ENCODE measurements around the gene TMCO5A. TPM values are rescaled to one million over a fixed set of nuclear protein-coding genes. Genes with fewer than 3 reads are reported as not detected.
"Not testable (repeated sequence)": the region's sequence is repeated elsewhere in the genome, so short reads cannot be mapped to it uniquely, and the experiment has no call there.

Gene TMCO5A
- total RNA-seq, 1 donor from 2014 or later, result not detected

- no peak for DNase-seq (ENCODE audit: low spot score in 2 of 2)
- TF ChIP-seq, protein P1, sequence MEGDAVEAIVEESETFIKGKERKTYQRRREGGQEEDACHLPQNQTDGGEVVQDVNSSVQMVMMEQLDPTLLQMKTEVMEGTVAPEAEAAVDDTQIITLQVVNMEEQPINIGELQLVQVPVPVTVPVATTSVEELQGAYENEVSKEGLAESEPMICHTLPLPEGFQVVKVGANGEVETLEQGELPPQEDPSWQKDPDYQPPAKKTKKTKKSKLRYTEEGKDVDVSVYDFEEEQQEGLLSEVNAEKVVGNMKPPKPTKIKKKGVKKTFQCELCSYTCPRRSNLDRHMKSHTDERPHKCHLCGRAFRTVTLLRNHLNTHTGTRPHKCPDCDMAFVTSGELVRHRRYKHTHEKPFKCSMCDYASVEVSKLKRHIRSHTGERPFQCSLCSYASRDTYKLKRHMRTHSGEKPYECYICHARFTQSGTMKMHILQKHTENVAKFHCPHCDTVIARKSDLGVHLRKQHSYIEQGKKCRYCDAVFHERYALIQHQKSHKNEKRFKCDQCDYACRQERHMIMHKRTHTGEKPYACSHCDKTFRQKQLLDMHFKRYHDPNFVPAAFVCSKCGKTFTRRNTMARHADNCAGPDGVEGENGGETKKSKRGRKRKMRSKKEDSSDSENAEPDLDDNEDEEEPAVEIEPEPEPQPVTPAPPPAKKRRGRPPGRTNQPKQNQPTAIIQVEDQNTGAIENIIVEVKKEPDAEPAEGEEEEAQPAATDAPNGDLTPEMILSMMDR (IDR thresholded peaks at IDR 0.05), result no peak
- no peaks in the 10 kb centered on the region for H3K27me3 ChIP-seq
- H3K27ac ChIP-seq, result no peak overlapping the region
- intact Hi-C loops (cut with DNase I), result no loop called here
- H3K4me3 ChIP-seq, result no peak overlapping the region
- H3K36me3 ChIP-seq, result no peaks in the 10 kb centered on the region
- H3K9me3 ChIP-seq, result no peaks in the 10 kb centered on the region
- no peaks in the 10 kb centered on the region for H3K4me1 ChIP-seq
These were observed 6.4 kb downstream of the TMCO5A start for GRCh38 chr15:37940876-37941275.

DNA sequence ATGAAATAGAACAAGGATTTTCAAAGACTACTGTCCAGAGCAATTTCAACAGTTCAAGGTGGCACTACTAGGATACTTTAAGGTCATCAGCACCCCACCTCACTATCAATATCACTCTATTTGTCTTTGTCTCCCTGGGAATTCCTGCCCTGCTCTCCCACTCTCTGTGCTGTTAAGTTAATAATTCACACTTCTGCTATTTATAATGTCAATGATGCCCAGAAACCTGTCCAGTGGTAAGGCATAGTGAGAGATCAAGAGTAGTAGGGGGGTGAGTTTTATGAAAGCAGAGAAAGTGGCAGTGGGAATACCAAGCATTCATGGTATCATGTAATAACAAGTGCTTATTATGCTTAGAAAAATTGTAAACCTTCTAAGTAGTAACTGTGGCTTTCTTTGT lies 7.3 kb downstream of the TMCO5A start:
- no peak for DNase-seq (ENCODE audit: low spot score in 2 of 2)
- intact Hi-C loops (cut with DNase I), result no loop called here
- Histone ChIP-seq H3K36me3 (no peaks in the 10 kb centered on the region), H3K27ac (no peak overlapping the region), H3K9me3 (no peaks in the 10 kb centered on the region), H3K27me3 (no peaks in the 10 kb centered on the region), H3K4me3 (no peak overlapping the region), H3K4me1 (no peaks in the 10 kb centered on the region)
- TF ChIP-seq, protein P1 (IDR thresholded peaks at IDR 0.05), result no peak

DNA sequence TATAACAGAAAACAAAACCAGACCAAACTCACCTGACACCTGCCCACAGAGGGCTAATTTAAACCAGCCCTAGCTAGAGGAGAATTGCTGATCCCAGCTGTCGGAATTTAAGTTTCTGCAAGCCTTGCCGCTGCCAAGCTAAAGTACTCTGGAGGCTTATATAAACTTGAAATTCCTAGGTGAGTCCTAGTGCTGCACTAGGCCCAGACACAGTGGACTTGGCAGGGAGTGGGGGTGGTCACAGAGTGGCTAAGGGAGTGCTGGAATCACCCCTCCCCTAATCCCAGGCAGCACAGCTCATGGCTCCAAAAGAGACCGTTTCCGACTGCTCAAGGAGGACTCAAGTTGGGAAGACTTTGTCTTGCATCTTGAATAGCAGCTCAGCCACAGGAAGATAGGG lies 17.6 kb downstream of the TMCO5A start:
- H3K4me1 ChIP-seq, result no peaks in the 10 kb centered on the region
- H3K27me3 ChIP-seq, result no peaks in the 10 kb centered on the region
- no peak overlapping the region for H3K4me3 ChIP-seq
- no peak overlapping the region for H3K27ac ChIP-seq
- H3K9me3 ChIP-seq, result no peaks in the 10 kb centered on the region
- no peak for DNase-seq (ENCODE audit: low spot score in 2 of 2)
- intact Hi-C loops (cut with DNase I), result no loop called here
- TF ChIP-seq, protein P1 (IDR thresholded peaks at IDR 0.05), result no peak
- H3K36me3 ChIP-seq, result no peaks in the 10 kb centered on the region

GRCh38 chr15:37960742-37961141 lies 26.3 kb downstream of the TMCO5A start:
- intact Hi-C loops (cut with DNase I); H3K4me1 ChIP-seq; H3K27me3 ChIP-seq; H3K4me3 ChIP-seq; DNase-seq (ENCODE audit: low spot score in 2 of 2); H3K9me3 ChIP-seq; H3K36me3 ChIP-seq; H3K27ac ChIP-seq: not testable (repeated sequence)

DNA sequence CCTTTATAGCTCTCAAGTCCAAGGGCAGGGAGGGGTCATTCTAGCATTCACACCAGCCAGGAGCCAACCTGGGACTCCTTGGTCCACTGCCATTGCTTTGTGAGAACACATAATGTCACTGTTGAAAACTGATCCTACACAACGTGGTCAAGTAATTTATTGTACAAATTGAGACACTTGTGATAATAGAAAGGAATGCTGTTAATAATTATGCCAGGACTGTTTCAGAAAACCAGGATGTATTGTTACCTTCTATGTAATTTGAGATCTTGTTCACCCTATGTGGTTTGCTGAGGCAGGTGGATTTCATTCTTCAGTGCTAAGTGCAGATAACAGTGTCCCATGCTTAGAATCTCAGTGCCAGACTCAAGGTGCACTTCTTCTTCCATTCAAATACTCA lies 33.3 kb downstream of the TMCO5A start:
- H3K4me3 ChIP-seq, result no peak overlapping the region
- no peak overlapping the region for H3K27ac ChIP-seq
- intact Hi-C loops (cut with DNase I), result no loop called here
- no peaks in the 10 kb centered on the region for H3K4me1 ChIP-seq
- DNase-seq (ENCODE audit: low spot score in 2 of 2), result no peak
- H3K9me3 ChIP-seq, result peaks cover 0 to under 1% of the 10 kb centered on the region in 2 donors
- TF ChIP-seq, protein P1 (IDR thresholded peaks at IDR 0.05), result no peak
- no peaks in the 10 kb centered on the region for H3K27me3 ChIP-seq
- H3K36me3 ChIP-seq, result no peaks in the 10 kb centered on the region

DNA sequence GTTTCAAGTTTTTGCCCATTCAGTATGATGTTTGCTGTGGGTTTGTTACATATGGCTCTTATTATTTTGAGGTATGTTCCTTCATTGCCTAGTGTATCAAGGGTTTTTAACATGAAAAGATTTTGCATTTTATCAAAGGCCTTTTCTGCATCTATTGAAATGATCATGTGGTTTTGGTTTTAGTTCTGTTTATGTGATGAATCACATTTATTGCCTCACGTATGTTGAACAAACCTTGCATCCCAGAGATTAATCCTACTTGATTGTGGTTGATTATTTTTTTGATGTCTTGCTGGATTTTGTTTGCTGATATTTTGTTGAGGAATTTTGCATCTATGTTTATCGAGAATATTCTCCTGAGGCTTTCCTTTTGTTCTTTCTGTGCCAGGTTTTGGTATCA lies 39.4 kb downstream of the TMCO5A start:
- no peaks in the 10 kb centered on the region for H3K27me3 ChIP-seq
- H3K36me3 ChIP-seq, result no peaks in the 10 kb centered on the region
- peaks cover 0 to 3% of the 10 kb centered on the region in 2 donors for H3K9me3 ChIP-seq
- no peak overlapping the region for H3K27ac ChIP-seq
- H3K4me1 ChIP-seq, result no peaks in the 10 kb centered on the region
- no peak for DNase-seq (ENCODE audit: low spot score in 2 of 2)
- H3K4me3 ChIP-seq, result no peak overlapping the region
- TF ChIP-seq, protein P1 (IDR thresholded peaks at IDR 0.05), result no peak
- intact Hi-C loops (cut with DNase I), result no loop called here

Measured in ascending aorta (tissue), 2 donors.